ENCODE data around the gene SLC1A1. TPM values are rescaled to one million over a fixed set of nuclear protein-coding genes. Genes with fewer than 3 reads are reported as not detected.

SLC1A1 gene
- total and polyA plus RNA-seq, 2 experiments from 2014 or later: 3.7 to 8.2 TPM

GRCh38 chr9:4547016-4547415 is 56.7 kb downstream of the SLC1A1 start:
- Histone ChIP-seq H3K27me3 (ENCODE audit: insufficient read depth) (no peaks in the 10 kb centered on the region), H3K36me3 (ENCODE audit: insufficient read depth) (no peaks in the 10 kb centered on the region), H4K20me1 (replicated peaks; ENCODE audit: insufficient read depth) (no peaks in the 10 kb centered on the region; the same call in 1 of the 2 replicates), H3F3A (replicated peaks; ENCODE audit: low read depth) (0 out of 2 replicates have a peak, but pooled peaks cover 2% of the 10 kb centered on the region), H3K4me1 (ENCODE audit: insufficient read depth) (peaks cover 7% of the 10 kb centered on the region), H2AFZ (no peak overlapping the region), H3K9me2 (ENCODE audit: insufficient read depth) (no peaks in the 10 kb centered on the region), H3K79me2 (replicated peaks; ENCODE audit: insufficient read depth) (no peaks in the 10 kb centered on the region), H3K4me3 (no peak overlapping the region), H3K27ac (ENCODE audit: low read depth) (no peak overlapping the region), H3K4me2 (no peak overlapping the region)
- Mint-ChIP-seq H3K4me1 (peaks cover 20% of the 10 kb centered on the region), H3K9me3 (no peaks in the 10 kb centered on the region), H3K27me3 (ENCODE audit: insufficient read depth, low read depth, poor library complexity) (peaks cover 4% of the 10 kb centered on the region), H3K27ac (no peak overlapping the region), H3K36me3 (ENCODE audit: low read depth) (no peaks in the 10 kb centered on the region), H3K4me3 (no peak overlapping the region)
- ATAC-seq: no peak
- no peak for TF ChIP-seq CTCF (conservative IDR thresholded peaks at IDR 0.05; ENCODE audit: low read depth in 2 of 2)
- TF ChIP-seq EZH2phosphoT487 (IDR thresholded peaks at IDR 0.05; ENCODE audit: unreplicated experiment): no peak
- no peak for TF ChIP-seq NANOG (IDR thresholded peaks at IDR 0.05; ENCODE audit: borderline replicate concordance)
- no peak for TF ChIP-seq STAT1 (IDR thresholded peaks at IDR 0.05; ENCODE audit: unreplicated experiment)
- no peak for TF ChIP-seq ETS1 (IDR thresholded peaks at IDR 0.05)
- TF ChIP-seq ZNF462 (CRISPR knock-in tag; IDR thresholded peaks at IDR 0.05): no peak
- TF ChIP-seq EZH2 (IDR thresholded peaks at IDR 0.05; ENCODE audit: low read depth, unreplicated experiment): no peak
- TF ChIP-seq ZNF114 (CRISPR knock-in tag; IDR thresholded peaks at IDR 0.05): no peak
- TF ChIP-seq JUNB (IDR thresholded peaks at IDR 0.05; ENCODE audit: unreplicated experiment): no peak
- TF ChIP-seq CREB1 (CRISPR knock-in tag; IDR thresholded peaks at IDR 0.05; ENCODE audit: low read depth): no peak
- no peak for DNase-seq (ENCODE audit: low spot score)
